ACHN (cell line): ENCODE measurements around the gene RSPO3.

Experiments used
- DNase-seq: peaks from one replicate; pipeline ENCODE4 v3.0.0-alpha.2; 2015
- in situ Hi-C: cut with HindIII; loops from 2 replicates; pipeline ENCODE4 v1.10.0; 2017; ENCODE audit warnings: low sequenced_read_pairs, low pct_ligation_motif_present, low pct_unique_long_range_greater_than_20kb

Gene RSPO3

DNA sequence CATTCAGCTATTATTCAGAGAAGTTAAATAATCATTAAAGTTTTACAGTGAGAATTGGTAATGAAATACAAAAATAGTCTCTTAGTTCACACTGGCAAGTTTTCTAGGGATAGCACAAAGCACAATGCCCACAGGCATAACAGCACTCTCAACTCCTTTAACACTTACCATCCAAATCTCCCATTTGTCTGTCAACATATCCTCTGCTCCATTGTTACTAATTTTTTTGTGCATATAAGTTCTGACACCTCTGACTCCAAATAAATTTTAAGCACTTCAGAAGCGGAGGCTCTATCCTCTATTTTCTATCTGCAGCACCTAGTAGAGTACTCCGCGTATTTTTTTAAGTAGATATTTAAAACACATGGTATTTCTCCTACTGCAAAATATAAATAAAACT is 15.6 kb upstream of the RSPO3 start:
- no peak for DNase-seq
- in situ Hi-C loops: loop anchor here (25.0 kb wide), 1 partner anchor 291 kb away; no protein-coding TSS in a partner anchor

DNA sequence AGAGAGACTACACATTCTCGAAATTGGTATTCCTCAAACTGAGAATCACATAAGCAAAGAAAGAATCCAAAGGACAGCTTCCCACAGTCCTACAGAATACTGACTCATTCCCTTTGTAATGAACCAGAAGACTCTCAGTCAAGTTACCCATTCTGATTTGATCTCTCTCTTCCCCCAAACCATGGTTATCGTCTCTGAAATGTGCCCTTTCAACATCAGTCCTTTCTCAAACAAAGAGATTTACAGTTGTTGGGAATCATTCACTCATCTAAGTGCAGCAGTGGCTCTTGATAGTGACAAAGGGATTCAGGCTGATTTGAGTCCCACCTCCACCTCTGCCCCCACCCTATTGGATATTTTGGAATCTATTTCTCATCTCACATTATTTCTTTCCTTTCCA is 15.0 kb upstream of the RSPO3 start:
- DNase-seq: no peak
- in situ Hi-C loops: loop anchor here (25.0 kb wide), 1 partner anchor 291 kb away; no protein-coding TSS in a partner anchor

DNA sequence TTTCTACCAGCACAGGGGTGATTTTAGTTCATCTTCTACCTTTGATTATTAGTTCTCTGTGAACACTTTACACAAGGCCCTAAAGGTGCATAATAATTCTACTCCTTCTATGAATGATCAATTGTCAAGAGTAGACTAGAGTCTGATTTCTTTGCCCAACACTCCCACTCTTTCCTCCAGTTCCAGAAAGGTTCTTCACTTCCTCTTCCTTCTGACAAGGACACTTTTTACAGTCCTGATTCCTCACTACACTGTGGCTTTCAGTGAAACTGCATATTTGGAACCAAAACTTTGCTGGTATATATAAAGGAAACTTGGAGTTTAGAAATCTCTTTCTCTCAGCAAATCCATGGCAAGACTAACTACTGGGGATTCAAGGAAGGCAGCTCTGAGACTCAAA is 10.6 kb upstream of the RSPO3 start:
- in situ Hi-C loops: loop anchor here (25.0 kb wide), 1 partner anchor 296 kb away; no protein-coding TSS in a partner anchor

DNA sequence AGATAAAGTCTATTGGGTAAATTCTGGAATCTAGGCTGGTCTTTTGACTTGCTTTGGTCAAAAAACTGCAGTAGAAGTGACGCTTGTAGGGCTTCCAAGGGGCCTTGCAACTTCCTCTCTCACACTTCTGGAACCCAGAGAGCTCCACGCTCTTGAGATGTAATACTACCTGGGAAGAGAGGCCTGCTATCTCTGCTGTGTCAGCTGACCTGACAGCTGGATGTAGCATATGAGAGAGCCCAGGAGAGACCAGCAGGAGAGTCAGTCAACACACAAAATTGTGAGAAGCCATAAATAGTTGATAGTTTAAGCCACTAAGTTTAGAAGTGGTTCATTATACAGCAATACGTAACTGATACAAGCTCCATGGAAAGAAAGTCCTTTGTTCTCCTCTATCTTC is 7.8 kb upstream of the RSPO3 start:
- in situ Hi-C loops: loop anchor here (25.0 kb wide), 1 partner anchor 298 kb away; no protein-coding TSS in a partner anchor
- DNase-seq: no peak

More for the DNA sequence above, 10.6 kb upstream of the RSPO3 start:
- no peak for DNase-seq

DNA sequence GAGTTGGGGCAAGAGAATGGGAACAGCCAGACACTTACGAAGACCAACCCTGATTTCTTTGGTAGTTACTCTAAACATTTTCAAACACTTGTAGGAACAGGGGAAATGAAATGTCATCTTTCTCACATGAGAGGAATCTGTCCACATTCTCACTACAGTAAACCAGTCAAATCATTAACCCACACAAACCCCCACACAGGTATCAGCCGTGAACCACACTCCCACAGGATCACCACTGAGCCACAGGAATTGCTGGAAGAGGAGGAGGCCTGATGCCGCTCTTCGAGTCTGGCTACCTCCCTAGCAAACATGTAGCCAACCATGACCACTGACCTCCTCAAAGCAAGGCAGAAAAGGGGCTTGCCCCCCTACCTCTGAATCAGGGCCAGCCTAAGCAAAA is 6.9 kb upstream of the RSPO3 start:
- DNase-seq: no peak
- in situ Hi-C loops: loop anchor here (25.0 kb wide), 1 partner anchor 299 kb away; no protein-coding TSS in a partner anchor

DNA sequence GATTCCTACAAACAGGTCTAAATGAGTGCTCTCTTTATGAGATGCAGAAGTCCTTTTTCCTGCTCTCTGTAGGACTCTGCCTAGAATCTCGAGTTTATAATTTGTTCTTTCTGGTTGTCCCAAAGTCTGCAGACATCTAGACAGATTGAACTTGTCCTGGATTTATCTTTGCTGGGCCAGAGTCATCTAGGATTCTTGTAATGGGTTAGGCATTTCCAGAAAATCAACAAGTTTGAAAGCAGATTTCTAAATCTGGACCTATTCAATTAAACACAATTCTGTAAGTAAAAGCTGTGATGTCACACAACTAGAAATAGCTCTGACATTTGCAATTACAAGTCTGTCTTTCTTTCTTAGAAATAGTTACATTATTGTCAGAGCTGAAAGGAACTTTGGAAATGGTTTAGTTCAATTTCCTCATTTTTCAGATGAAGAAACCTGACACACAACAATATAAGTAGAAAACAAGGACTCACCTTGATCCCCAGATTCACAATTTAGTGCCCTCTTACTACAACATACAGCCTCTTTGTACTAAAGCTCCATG is 4.2 kb upstream of the RSPO3 start:
- in situ Hi-C loops: loop anchor here (25.0 kb wide), 1 partner anchor 302 kb away; no protein-coding TSS in a partner anchor
- DNase-seq: no peak

DNA sequence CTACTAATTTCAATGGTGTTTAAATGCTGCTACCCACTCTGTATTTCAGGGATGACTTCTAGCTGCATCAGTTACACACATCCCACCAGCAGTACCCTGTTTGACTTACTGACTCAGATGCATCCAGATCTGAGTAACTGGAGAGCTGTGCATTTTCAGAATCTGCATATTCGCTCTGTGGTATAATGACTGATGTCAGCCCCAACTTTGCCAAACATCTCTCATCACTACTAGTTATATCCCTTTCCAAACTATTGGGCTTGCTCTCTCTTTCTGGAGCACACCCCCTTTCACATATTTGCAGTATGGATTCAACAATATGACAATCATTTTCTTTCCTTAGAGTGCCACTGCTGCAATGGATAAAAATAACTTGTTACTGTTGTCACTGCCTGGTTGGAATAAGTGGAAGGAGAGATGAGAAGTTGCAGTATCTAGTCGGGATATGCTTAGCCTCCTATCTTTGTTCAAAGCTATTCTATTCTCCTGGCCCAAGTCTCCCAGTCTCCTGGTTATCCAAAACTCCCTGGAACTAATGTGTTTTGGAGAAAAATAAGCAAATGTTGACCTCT is 3.3 kb upstream of the RSPO3 start:
- DNase-seq: no peak
- in situ Hi-C loops: loop anchor here (25.0 kb wide), 1 partner anchor 303 kb away; no protein-coding TSS in a partner anchor

DNA sequence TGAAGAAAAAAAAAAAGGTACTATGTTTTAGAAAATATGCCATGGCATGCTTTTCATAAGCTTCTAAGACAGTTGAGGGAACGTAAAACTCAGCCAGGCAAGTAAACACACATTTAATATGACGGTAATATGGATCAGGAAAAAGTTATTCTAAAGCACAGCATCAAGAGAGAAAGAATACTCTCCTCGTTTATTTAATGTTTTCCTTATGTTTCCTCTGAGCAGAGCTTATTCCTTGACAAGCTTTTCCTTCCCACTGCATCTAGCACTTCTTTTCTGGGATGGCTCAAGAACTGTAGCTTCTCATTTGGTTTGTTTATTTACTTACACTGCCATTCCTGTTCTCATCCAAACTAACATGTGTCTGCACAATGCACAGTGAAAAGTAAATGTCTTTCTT is 2.7 kb upstream of the RSPO3 start:
- in situ Hi-C loops: loop anchor here (25.0 kb wide), 1 partner anchor 303 kb away; no protein-coding TSS in a partner anchor
- DNase-seq: no peak

DNA sequence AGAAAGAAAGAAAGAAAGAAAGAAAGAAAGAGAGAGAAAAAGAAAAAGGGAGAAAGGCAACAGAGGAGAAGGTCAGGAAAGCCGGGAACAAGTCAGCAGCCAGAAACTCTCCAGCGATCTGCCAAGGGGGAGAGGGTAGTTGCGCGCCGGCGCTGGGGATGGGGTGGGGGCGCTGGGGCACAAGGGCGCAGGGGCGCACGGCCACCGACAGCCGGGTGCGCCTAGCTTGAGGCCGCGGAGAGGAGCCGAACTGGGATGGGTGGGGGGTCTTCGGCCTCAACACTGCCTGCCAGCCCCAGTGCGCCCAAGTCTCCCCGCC is 533 bp upstream of the RSPO3 start:
- no peak for DNase-seq
- in situ Hi-C loops: loop anchor here (25.0 kb wide), 1 partner anchor 306 kb away; no protein-coding TSS in a partner anchor

DNA sequence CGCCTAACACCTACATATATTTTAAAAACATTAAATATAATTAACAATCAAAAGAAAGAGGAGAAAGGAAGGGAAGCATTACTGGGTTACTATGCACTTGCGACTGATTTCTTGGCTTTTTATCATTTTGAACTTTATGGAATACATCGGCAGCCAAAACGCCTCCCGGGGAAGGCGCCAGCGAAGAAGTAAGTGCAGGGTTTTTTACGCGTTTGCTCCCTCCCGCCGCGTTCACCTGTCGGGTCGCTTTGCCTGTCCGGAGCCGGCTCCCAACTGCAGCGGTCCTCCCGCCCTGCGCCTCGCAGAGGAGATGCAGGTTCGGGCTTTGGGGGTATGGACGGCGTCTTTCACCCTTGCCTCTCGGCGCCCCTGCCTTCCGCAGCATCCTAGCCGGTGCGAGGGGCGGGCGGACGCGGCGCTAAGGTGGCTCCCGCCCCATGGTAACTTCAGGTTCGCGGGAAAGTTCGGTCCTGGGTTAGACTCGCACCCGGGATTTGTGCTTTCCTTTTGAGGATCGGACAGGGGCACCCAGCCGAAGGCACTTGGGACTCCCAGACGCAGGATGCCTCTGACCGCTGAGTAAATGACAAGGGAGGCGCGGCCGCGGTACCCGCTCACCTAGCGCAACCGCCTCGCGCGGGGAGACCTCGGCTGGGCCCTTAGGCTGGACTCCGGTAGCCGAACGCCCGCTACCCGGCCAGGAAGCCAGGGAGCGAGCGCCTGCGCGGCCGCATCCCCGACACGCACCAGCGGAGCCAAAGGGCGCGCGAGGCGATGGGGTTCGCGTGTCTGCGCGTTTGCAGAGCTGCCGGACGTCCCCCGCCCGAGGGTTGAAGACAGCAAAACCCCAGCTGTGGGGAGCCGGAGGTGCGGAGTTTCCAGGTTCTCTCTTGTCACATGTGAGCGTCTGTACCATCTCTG is 891 bp downstream of the RSPO3 start:
- in situ Hi-C loops: loop anchor here (25.0 kb wide), 1 partner anchor 307 kb away; no protein-coding TSS in a partner anchor
- DNase-seq: peak; percentile 43

DNA sequence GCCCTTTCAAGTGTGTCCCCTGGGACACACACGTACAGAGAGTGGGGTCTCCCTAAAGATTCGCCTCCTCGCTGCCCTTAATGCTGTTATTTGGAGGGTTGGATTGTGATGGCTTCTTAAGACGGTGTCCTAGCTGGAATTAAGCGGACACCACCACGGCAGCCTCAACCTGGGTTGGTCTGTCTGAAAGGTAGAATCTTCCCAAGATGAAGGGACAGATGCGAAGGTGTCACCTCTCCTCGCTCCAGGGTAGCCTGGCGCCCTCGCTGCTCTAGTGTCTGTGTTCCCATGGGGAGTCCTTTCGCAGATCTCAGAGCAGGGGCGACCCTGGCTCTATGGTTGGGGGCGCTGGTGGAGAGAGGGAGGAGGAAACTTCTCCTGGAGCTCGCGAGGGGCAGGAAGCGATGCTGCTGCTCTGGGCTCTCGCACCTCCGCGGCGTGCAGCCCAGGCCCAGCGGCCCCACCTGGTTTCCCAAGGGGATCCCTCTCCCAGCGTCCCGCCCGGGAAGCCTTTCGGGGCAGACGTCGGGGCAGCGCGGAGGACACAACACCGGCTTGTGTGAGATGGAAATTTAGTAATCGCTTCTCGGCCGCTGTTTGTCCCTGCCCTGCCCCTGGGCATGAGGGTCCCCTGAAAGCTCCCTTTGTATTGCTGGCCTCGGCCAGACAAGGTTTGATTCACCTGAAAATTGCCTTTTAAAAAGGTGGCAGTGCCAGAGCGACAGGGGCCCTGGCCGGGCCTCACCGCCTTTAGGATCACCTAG is 1.7 kb downstream of the RSPO3 start:
- in situ Hi-C loops: loop anchor here (25.0 kb wide), 1 partner anchor 308 kb away; no protein-coding TSS in a partner anchor
- peak; percentile 0 for DNase-seq

DNA sequence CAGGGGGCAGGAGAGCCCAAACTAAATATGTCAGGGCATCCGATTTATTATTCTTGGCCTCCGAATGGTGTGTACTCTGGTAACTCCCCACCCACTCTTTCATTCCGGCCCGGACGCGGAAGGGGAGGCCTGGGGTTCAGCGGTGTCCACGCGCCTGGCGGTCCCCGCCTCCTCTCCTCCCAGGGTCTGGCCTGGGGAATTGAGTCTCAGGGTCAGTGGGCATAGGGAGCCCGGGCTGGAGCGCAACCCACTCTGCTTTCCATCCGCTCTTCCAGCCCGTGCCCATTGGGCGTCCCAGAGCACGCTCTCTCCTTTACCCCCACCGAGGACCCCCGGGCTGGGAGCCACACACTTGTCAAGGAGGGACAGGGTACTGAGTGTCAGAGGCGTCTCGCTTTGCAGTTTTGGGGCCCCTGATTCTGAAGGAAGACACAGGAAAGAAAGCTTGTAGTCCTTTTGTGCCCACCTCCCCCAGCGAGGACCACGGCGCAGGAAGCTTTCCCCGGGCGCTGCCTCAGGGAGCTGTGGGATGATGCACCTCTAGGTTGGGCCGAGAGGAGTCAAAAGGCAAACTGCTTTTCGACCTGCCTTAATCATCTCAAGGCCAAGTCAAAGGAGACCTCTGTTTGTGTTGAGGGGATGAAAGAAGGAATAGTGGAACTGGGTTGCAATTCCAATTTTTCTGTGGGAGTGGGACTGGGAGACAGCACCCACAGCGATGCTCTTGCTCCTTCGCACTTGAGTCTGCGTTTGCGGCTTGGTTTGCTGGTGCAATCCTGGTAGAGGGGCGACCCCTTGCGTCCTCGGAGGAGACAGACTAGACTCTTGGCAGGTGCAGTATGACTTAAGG is 2.5 kb downstream of the RSPO3 start:
- peak; percentile 75 for DNase-seq
- in situ Hi-C loops: loop anchor here (25.0 kb wide), 1 partner anchor 309 kb away; no protein-coding TSS in a partner anchor

DNA sequence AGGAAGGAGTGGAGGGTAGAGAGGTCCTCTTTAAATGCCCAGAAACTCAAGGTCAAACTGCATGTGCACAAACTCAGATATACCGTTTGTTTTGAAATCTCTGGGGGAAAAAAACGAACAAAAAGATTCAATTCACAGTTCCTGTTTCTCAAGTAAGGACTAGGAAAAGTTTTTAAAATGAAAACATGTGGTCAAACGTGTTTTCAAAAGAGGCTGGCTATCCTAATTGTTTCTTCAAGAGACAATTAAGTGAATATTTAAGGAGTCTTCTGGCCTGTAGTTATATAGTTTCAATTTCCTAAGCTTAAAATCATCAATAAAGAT is 3.1 kb downstream of the RSPO3 start:
- in situ Hi-C loops: loop anchor here (25.0 kb wide), 1 partner anchor 309 kb away; no protein-coding TSS in a partner anchor
- DNase-seq: no peak

DNA sequence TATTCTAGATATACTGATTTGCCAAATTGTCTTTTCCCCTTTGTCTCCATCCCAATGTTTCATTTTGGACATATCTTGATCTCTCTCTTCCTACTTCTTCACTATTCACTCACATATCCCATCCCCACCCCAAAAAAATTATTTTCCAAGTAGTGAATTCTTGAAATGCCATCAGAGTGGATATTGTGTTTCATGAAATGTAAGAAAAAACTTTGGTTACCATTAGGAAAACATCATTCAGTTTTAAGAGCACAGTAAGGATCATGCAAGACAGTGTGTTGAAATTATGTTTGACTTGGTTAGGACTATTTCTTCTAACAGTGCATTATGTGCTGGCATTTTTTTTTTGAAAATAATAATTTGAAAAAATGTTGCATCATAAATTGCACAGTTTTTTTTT is 5.7 kb downstream of the RSPO3 start:
- DNase-seq: no peak
- in situ Hi-C loops: loop anchor here (25.0 kb wide), 1 partner anchor 312 kb away; no protein-coding TSS in a partner anchor

DNA sequence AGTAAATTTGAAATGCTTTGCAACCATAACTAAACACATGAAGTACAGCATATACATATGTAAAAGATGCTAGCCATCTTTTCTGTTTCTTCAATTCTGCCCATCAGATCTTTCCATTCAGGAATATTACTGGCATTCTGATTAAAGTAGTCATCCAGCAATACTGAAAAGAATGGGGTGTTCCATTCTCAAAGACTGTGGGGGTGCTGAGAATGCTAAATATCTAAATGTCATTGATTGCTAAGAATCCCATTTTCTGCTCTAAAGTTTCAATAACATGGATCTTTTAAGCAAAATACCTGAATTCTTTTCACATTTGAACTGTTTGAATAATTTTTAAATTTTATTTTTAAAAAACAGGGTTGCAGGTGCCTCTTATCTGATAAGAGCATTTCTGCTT is 6.2 kb downstream of the RSPO3 start:
- in situ Hi-C loops: loop anchor here (25.0 kb wide), 1 partner anchor 312 kb away; no protein-coding TSS in a partner anchor
- DNase-seq: no peak

DNA sequence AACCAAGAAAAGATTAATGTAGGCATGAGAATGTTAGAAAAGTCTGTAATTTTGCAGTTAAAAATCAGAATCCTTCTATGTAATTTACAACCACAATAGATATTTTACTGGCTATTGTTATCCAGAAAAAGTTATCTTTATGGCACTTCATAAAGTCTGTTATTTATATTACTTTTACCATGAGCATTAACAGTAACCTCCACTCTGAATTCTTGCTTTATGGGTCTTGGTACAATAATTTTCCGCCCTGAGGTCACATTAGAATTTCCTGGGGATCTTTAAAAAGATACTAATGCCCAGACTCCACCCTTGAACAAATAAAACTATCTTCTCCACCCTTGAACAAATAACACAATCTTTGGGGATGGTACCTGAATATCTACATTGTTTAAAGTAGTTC is 9.6 kb downstream of the RSPO3 start:
- DNase-seq: no peak
- in situ Hi-C loops: no loop called here

DNA sequence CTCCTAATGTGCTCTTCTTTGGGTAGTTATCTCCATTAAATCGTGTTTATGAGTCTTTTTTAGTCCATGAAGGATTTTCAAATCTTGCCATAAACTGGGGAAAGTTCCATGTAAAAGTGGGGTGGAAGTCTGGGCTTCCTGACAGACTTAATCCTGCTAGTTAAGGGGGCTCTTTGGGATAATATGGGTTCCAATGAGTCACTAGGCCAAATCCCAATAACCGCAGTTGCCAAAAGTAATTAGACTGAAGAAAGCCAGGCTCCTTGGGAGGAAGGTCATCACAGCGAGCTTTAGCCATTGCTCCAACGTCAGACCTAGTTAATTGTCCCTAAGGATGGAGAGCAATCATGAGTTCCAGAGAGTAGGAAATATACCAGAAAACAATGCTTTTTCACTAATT is 10.8 kb downstream of the RSPO3 start:
- in situ Hi-C loops: no loop called here

DNA sequence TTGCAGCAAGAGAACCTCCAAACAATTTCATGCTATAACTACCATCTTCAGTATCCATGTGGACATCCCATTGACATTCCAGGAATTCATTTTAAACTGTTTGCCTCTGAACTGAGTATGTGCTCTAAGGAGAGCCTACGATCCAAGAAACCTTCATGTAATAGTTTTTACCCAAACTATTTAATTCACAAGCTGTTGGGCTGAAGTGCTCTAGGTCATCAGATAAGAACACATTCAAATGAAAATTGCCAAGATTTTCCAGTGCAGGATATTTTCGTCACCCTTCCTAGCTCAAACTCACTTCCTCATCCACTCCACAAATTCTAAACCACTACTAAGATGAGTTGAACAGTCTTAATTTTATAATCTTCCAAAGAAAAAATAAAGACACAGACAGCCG is 12.8 kb downstream of the RSPO3 start:
- no peak for DNase-seq
- in situ Hi-C loops: no loop called here

More for the DNA sequence above, 10.8 kb downstream of the RSPO3 start:
- DNase-seq: no peak
